Measurements from ENCODE around the gene IL23R. TPM values are rescaled to one million over a fixed set of nuclear protein-coding genes. Genes with fewer than 3 reads are reported as not detected.

Gene IL23R
- total RNA-seq, 4 donors from 2014 or later, result 2.0 to 4.3 TPM; not detected in 2

GRCh38 chr1:67159233-67159632, 7.0 kb upstream of the IL23R start:
- WGBS, 2 donors (ENCODE audit: low coverage in 1 of 2), result 65 to 79% methylated on average over 2 of the region's 2 CpGs
- H3K4me1 ChIP-seq, result no peaks in the 10 kb centered on the region
- in situ Hi-C loops (cut with MboI; ENCODE audit: low pct_ligation_motif_present in 1 of 4, low pct_unique_long_range_greater_than_20kb in 1 of 4, low sequenced_read_pairs in 3 of 4), result no loop called here
- no peak for DNase-seq
- H3K9me3 ChIP-seq, result no peaks in the 10 kb centered on the region
- TF ChIP-seq POLR2AphosphoS5 (IDR thresholded peaks at IDR 0.05) (no peak), CTCF (IDR thresholded peaks at IDR 0.05) (no peak), EP300 (IDR thresholded peaks at IDR 0.05; ENCODE audit: low read depth) (no peak), POLR2A (IDR thresholded peaks at IDR 0.05) (no peak)
- no peak overlapping the region for H3K4me3 ChIP-seq
- intact Hi-C loops (cut with DNase I; ENCODE audit: low total_unique reads), result no loop called here
- no peaks in the 10 kb centered on the region for H3K27me3 ChIP-seq
- H3K27ac ChIP-seq, result no peak overlapping the region
- no peaks in the 10 kb centered on the region for H3K36me3 ChIP-seq

GRCh38 chr1:67162954-67163353, 3.3 kb upstream of the IL23R start:
- Histone ChIP-seq H3K27ac (no peak overlapping the region), H3K36me3 (no peaks in the 10 kb centered on the region), H3K4me3 (no peak overlapping the region), H3K9me3 (no peaks in the 10 kb centered on the region), H3K27me3 (no peaks in the 10 kb centered on the region), H3K4me1 (no peaks in the 10 kb centered on the region)
- no peak for TF ChIP-seq POLR2A (IDR thresholded peaks at IDR 0.05)
- TF ChIP-seq POLR2AphosphoS5 (IDR thresholded peaks at IDR 0.05), result no peak
- no peak for TF ChIP-seq CTCF (IDR thresholded peaks at IDR 0.05)
- TF ChIP-seq EP300 (IDR thresholded peaks at IDR 0.05; ENCODE audit: low read depth), result no peak
- no peak for DNase-seq
- intact Hi-C loops (cut with DNase I; ENCODE audit: low total_unique reads), result no loop called here
- WGBS, 2 donors (ENCODE audit: low coverage in 1 of 2), result 75 to 81% methylated on average over 1 to 2 of the region's 2 CpGs
- in situ Hi-C loops (cut with MboI; ENCODE audit: low pct_ligation_motif_present in 1 of 4, low pct_unique_long_range_greater_than_20kb in 1 of 4, low sequenced_read_pairs in 3 of 4), result no loop called here

- whole genome bisulfite sequencing, 2 donors (ENCODE audit: low coverage in 1 of 2), result 90 to 91% methylated on average over 4 of the region's 4 CpGs
- in situ Hi-C loops (cut with MboI; ENCODE audit: low pct_ligation_motif_present in 1 of 4, low pct_unique_long_range_greater_than_20kb in 1 of 4, low sequenced_read_pairs in 3 of 4), result no loop called here
- TF ChIP-seq POLR2AphosphoS5 (IDR thresholded peaks at IDR 0.05) (no peak), POLR2A (IDR thresholded peaks at IDR 0.05) (no peak), EP300 (IDR thresholded peaks at IDR 0.05; ENCODE audit: low read depth) (no peak), CTCF (IDR thresholded peaks at IDR 0.05) (no peak)
Measured at GRCh38 chr1:67165468-67166041, 699 bp upstream of the IL23R start.

GRCh38 chr1:67169496-67169895, 3.2 kb downstream of the IL23R start:
- TF ChIP-seq CTCF (IDR thresholded peaks at IDR 0.05), result no peak
- no peak for TF ChIP-seq EP300 (IDR thresholded peaks at IDR 0.05; ENCODE audit: low read depth)
- no peak for TF ChIP-seq POLR2AphosphoS5 (IDR thresholded peaks at IDR 0.05)
- no peak for TF ChIP-seq POLR2A (IDR thresholded peaks at IDR 0.05)
- WGBS, 2 donors (ENCODE audit: low coverage in 1 of 2), result 65 to 79% methylated on average over 2 of the region's 2 CpGs
- H3K27ac ChIP-seq, result no peak overlapping the region
- DNase-seq, result no peak
- H3K4me3 ChIP-seq, result no peak overlapping the region
- H3K27me3 ChIP-seq, result no peaks in the 10 kb centered on the region
- H3K36me3 ChIP-seq, result no peaks in the 10 kb centered on the region
- no peaks in the 10 kb centered on the region for H3K9me3 ChIP-seq
- intact Hi-C loops (cut with DNase I; ENCODE audit: low total_unique reads) (no loop called here), in situ Hi-C loops (cut with MboI; ENCODE audit: low pct_ligation_motif_present in 1 of 4, low pct_unique_long_range_greater_than_20kb in 1 of 4, low sequenced_read_pairs in 3 of 4) (no loop called here)
- H3K4me1 ChIP-seq, result no peaks in the 10 kb centered on the region

More at GRCh38 chr1:67165468-67166041, 699 bp upstream of the IL23R start:
- H3K36me3 ChIP-seq, result no peaks in the 10 kb centered on the region
- H3K27ac ChIP-seq, result no peak overlapping the region
- no peak overlapping the region for H3K4me3 ChIP-seq
- H3K4me1 ChIP-seq, result no peaks in the 10 kb centered on the region
- H3K27me3 ChIP-seq, result no peaks in the 10 kb centered on the region
- H3K9me3 ChIP-seq, result no peaks in the 10 kb centered on the region
- intact Hi-C loops (cut with DNase I; ENCODE audit: low total_unique reads), result no loop called here
- no peak for DNase-seq
